B cell (primary cell): ENCODE data around the gene CNTN4. TPM values are rescaled to one million over a fixed set of nuclear protein-coding genes. Genes with fewer than 3 reads are reported as not detected.

Source experiments
- ATAC-seq: fragments of 200-7000 bp; cut with Tn5 transposase; one replicate; pipeline ENCODE4 v1.10.0; 2021; ENCODE audit warnings: low read depth, mild to moderate bottlenecking, moderate number of reproducible peaks, moderate library complexity
- CTCF ChIA-PET: fragments of 350-600 bp; sonication (Branson Sonifier 250); formaldehyde crosslinking; loops from one replicate; lab custom pipeline; 2021; ENCODE audit warnings: antibody characterized with exemption, inconsistent platforms; lab: Charles Lee
- POLR2A ChIA-PET: fragments of 350-600 bp; sonication (Branson Sonifier 250); formaldehyde crosslinking; loops from one replicate; lab custom pipeline; 2021; ENCODE audit warnings: antibody characterized with exemption; lab: Charles Lee
- DNase-seq: peaks from one replicate; pipeline ENCODE4 v3.0.0; 2013
- H2AFZ ChIP-seq: 2 replicates; pipeline ENCODE4 v1.6.1; 2012; ENCODE audit warnings: mild to moderate bottlenecking, low read depth, low read length; ENCODE audit not compliant: insufficient read depth, poor library complexity, severe bottlenecking
- H3K27ac ChIP-seq, 2 donors: 1 replicate in 1 of 2; 2 replicates in 1 of 2; pipeline ENCODE4 v1.5.1; 2012 to 2013; ENCODE audit warnings: low read length in 2 of 2, mild to moderate bottlenecking in 2 of 2, moderate library complexity in 1 of 2
- H3K27me3 ChIP-seq, 4 experiments: fragments of 200-600 bp in 1 of 4; sonication (generic) in 1 of 4; replicated peaks in 1 of 4; 1 replicate in 2 of 4; 2 replicates in 2 of 4; pipeline versions ENCODE4 v1.6.1 to v1.7.0; 2013 to 2016; ENCODE audit warnings: low read length in 3 of 4, mild to moderate bottlenecking in 2 of 4, mixed read lengths in 1 of 4, moderate library complexity in 1 of 4; ENCODE audit not compliant: insufficient read depth in 4 of 4, control insufficient read depth in 3 of 4; ENCODE audit errors: control extremely low read depth in 1 of 4
- H3K36me3 ChIP-seq, 2 experiments: replicated peaks in 1 of 2; 1 replicate in 1 of 2; 2 replicates in 1 of 2; pipeline versions ENCODE4 v1.6.1 to v1.7.1; 2013; ENCODE audit warnings: low read length in 1 of 2; ENCODE audit not compliant: insufficient read depth in 2 of 2, control insufficient read depth in 1 of 2; ENCODE audit errors: control extremely low read depth in 1 of 2, extremely low read depth in 1 of 2
- H3K4me1 ChIP-seq, 2 donors: fragments of 200-600 bp in 1 of 2; sonication (generic) in 1 of 2; 1 replicate in 1 of 2; 2 replicates in 1 of 2; pipeline versions ENCODE4 v1.5.1 to v1.6.1; 2013 to 2017; ENCODE audit warnings: low read length in 2 of 2; ENCODE audit not compliant: control insufficient read depth in 2 of 2, insufficient read depth in 2 of 2
- H3K4me2 ChIP-seq: replicated peaks from 2 replicates; pipeline ENCODE3; 2012; ENCODE audit warnings: mild to moderate bottlenecking, low read depth, low read length; ENCODE audit not compliant: poor library complexity, severe bottlenecking
- H3K4me3 ChIP-seq, 5 experiments: fragments of 200-600 bp in 1 of 5; sonication (generic) in 1 of 5; 1 replicate in 3 of 5; 2 replicates in 2 of 5; pipeline versions ENCODE4 v1.5.1 to v1.7.0; 2011 to 2016; ENCODE audit warnings: low read length in 4 of 5, mild to moderate bottlenecking in 4 of 5, low read depth in 2 of 5, control low read depth in 1 of 5, moderate library complexity in 1 of 5; ENCODE audit not compliant: insufficient read depth in 1 of 5; ENCODE audit errors: control extremely low read depth in 1 of 5, extremely low read depth in 1 of 5
- H3K79me2 ChIP-seq: fragments of 200-600 bp; sonication (generic); one replicate; pipeline ENCODE4 v1.6.0; 2016; ENCODE audit warnings: low read length; ENCODE audit not compliant: control insufficient read depth, insufficient read depth
- H3K9ac ChIP-seq: fragments of 200-600 bp; sonication (generic); 2 replicates; pipeline ENCODE4 v1.6.1; 2017; ENCODE audit warnings: mild to moderate bottlenecking, low read length, moderate library complexity
- H3K9me3 ChIP-seq, 3 donors: one replicate each; pipeline versions ENCODE4 v1.6.1 to v1.7.1; 2013; ENCODE audit warnings: low read length in 2 of 3; ENCODE audit not compliant: control insufficient read depth in 2 of 3, insufficient read depth in 1 of 3; ENCODE audit errors: control extremely low read depth in 1 of 3
- H4K20me1 ChIP-seq: 2 replicates; pipeline ENCODE4 v1.6.0; 2012; ENCODE audit warnings: mild to moderate bottlenecking, low read length; ENCODE audit not compliant: insufficient read depth, control insufficient read depth, poor library complexity, severe bottlenecking
- H3K27ac Mint-ChIP-seq: one replicate; pipeline ENCODE4 v1.8.0; 2021; ENCODE audit warnings: mixed read lengths
- H3K27me3 Mint-ChIP-seq: one replicate; pipeline ENCODE4 v1.8.0; 2021; ENCODE audit warnings: mixed read lengths
- H3K4me1 Mint-ChIP-seq: one replicate; pipeline ENCODE4 v1.8.0; 2021; ENCODE audit warnings: mixed read lengths
- H3K4me3 Mint-ChIP-seq: one replicate; pipeline ENCODE4 v1.8.0; 2021; ENCODE audit warnings: mixed read lengths
- H3K9me3 Mint-ChIP-seq: one replicate; pipeline ENCODE4 v1.8.0; 2022; ENCODE audit warnings: mixed read lengths; ENCODE audit not compliant: insufficient read depth
- EZH2 ChIP-seq: IDR thresholded peaks from 2 replicates; pipeline ENCODE4 v1.6.1; 2012; ENCODE audit warnings: borderline replicate concordance, low read depth, mild to moderate bottlenecking, moderate library complexity, low read length; ENCODE audit not compliant: insufficient read depth, poor library complexity, severe bottlenecking
- WGBS: methylation state at CpG from one replicate; pipeline ENCODE4 v1.1.5; 2013; ENCODE audit warnings: missing lambda C conversion rate; ENCODE audit not compliant: insufficient coverage; 5-methylcytosine and 5-hydroxymethylcytosine counted together
- intact Hi-C: fragments of 100-400 bp; cut with micrococcal nuclease; formaldehyde crosslinking; loops from one replicate; pipeline ENCODE4 v1.10.0; 2022
- polyA plus RNA-seq: library from polyadenylated mRNA; depleted of rRNA; stranded (reverse); fragments of >200 nt; gene quantifications from 2 replicates; pipeline ENCODE4 v1.2.3, GENCODE V29; 2012
- total RNA-seq, 2 donors: library from RNA; stranded (reverse); fragments of 120-200 nt in 1 of 2; gene quantifications; 1 replicate in 1 of 2; 2 replicates in 1 of 2; pipeline versions ENCODE4 v1.2.3 to v1.2.4, GENCODE V29; 2013 to 2022
- TF ChIP-seq, protein P1 (sequence below): fragments of 200-600 bp; IDR thresholded peaks from one replicate; pipeline ENCODE4 v1.8.0; 2022; ENCODE audit warnings: antibody characterized with exemption, mild to moderate bottlenecking

Gene CNTN4
- total and polyA plus RNA-seq, 2 donors (not counting 1 experiment from before 2014, with no cell fraction given): 0.05 TPM; not detected in 1

DNA sequence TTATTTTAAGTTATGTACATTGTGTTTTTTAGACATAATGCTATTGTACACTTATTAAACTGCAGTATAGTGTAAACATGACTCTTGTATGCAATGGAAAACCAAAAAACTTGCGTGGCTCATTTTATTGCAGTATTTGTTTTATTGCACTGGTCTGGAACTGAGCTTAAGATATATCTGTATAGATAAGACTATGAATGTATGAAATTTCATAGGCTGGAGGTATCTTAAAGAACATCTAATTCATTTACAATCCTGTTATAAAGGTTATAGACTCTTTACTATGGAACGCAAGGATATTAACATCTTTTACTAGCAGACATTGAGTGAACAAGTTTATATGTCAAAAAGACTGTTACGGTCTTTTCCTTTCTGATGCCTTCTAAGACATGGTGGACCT lies 552.1 kb downstream of the CNTN4 start:
- Histone ChIP-seq H3K36me3 (no peaks in the 10 kb centered on the region), H3K9ac (no peak overlapping the region), H4K20me1 (no peaks in the 10 kb centered on the region), H3K27ac (no peak overlapping the region), H3K4me1 (no peaks in the 10 kb centered on the region), H3K27me3 (no peaks in the 10 kb centered on the region), H3K4me3 (no peak overlapping the region), H3K4me2 (no peak overlapping the region), H3K9me3 (peaks cover 0 to 3% (median 0%) of the 10 kb centered on the region in 3 donors), H3K79me2 (no peaks in the 10 kb centered on the region), H2AFZ (no peak overlapping the region)
- DNase-seq: no peak
- Mint-ChIP-seq H3K4me3 (no peak overlapping the region), H3K9me3 (no peaks in the 10 kb centered on the region), H3K27me3 (no peaks in the 10 kb centered on the region), H3K4me1 (no peaks in the 10 kb centered on the region), H3K27ac (no peak overlapping the region)
- intact Hi-C loops: no loop called here
- ATAC-seq: no peak
- no CpG with 5 or more reads among the region's 3 CpGs for WGBS
- ChIA-PET CTCF (no interaction called here), POLR2A (no interaction called here)
- no peak for TF ChIP-seq EZH2
- TF ChIP-seq, protein P1, sequence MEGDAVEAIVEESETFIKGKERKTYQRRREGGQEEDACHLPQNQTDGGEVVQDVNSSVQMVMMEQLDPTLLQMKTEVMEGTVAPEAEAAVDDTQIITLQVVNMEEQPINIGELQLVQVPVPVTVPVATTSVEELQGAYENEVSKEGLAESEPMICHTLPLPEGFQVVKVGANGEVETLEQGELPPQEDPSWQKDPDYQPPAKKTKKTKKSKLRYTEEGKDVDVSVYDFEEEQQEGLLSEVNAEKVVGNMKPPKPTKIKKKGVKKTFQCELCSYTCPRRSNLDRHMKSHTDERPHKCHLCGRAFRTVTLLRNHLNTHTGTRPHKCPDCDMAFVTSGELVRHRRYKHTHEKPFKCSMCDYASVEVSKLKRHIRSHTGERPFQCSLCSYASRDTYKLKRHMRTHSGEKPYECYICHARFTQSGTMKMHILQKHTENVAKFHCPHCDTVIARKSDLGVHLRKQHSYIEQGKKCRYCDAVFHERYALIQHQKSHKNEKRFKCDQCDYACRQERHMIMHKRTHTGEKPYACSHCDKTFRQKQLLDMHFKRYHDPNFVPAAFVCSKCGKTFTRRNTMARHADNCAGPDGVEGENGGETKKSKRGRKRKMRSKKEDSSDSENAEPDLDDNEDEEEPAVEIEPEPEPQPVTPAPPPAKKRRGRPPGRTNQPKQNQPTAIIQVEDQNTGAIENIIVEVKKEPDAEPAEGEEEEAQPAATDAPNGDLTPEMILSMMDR: no peak

DNA sequence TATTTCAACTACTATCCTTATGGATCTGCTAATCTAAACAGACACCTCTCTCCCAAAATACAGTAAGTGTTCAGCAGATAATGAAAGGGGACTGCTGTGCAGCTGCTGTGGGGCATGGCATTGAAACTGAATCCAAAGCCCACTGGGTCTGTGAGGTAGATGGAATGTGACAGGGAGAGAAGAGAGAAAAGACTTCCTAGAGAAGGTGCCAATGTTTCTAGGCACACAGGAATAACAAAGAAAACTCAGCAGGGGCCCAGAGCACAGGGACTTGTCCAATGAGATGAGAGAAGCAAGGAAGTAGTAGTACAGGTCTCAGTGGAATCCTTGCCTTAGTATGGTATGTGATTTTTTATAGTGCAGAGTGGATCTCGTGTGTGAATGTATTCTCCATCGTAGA lies 553.7 kb downstream of the CNTN4 start:
- DNase-seq (no peak), ATAC-seq (no peak)
- POLR2A ChIA-PET: no interaction called here
- Histone ChIP-seq H3K4me1 (no peaks in the 10 kb centered on the region), H3K27ac (no peak overlapping the region), H3K4me3 (no peak overlapping the region), H3K36me3 (no peaks in the 10 kb centered on the region), H2AFZ (no peak overlapping the region), H3K9me3 (peaks cover 0 to 3% (median 0%) of the 10 kb centered on the region in 3 donors), H3K9ac (no peak overlapping the region), H4K20me1 (no peaks in the 10 kb centered on the region), H3K79me2 (no peaks in the 10 kb centered on the region), H3K4me2 (no peak overlapping the region), H3K27me3 (no peaks in the 10 kb centered on the region)
- Mint-ChIP-seq H3K27ac (no peak overlapping the region), H3K9me3 (no peaks in the 10 kb centered on the region), H3K27me3 (no peaks in the 10 kb centered on the region), H3K4me3 (no peak overlapping the region), H3K4me1 (no peaks in the 10 kb centered on the region)
- WGBS: no CpG with 5 or more reads among the region's 2 CpGs
- intact Hi-C loops: no loop called here
- TF ChIP-seq, protein P1: no peak
- no peak for TF ChIP-seq EZH2
- CTCF ChIA-PET: no interaction called here
